NCI-H1105 treated with DMSO at 0.1 percent for 48 hours (cell line): ENCODE measurements around the gene FTMT.
A peak's percentile ranks its signal among the peaks of the same experiment; 100 is the strongest.
"Not testable (repeated sequence)": the region's sequence is repeated elsewhere in the genome, so short reads cannot be mapped to it uniquely, and the experiment has no call there.

Source experiments
- DNase-seq: peaks from one replicate; lab custom pipeline; 2025; lab: John Stamatoyannopoulos, UW

FTMT gene

DNA sequence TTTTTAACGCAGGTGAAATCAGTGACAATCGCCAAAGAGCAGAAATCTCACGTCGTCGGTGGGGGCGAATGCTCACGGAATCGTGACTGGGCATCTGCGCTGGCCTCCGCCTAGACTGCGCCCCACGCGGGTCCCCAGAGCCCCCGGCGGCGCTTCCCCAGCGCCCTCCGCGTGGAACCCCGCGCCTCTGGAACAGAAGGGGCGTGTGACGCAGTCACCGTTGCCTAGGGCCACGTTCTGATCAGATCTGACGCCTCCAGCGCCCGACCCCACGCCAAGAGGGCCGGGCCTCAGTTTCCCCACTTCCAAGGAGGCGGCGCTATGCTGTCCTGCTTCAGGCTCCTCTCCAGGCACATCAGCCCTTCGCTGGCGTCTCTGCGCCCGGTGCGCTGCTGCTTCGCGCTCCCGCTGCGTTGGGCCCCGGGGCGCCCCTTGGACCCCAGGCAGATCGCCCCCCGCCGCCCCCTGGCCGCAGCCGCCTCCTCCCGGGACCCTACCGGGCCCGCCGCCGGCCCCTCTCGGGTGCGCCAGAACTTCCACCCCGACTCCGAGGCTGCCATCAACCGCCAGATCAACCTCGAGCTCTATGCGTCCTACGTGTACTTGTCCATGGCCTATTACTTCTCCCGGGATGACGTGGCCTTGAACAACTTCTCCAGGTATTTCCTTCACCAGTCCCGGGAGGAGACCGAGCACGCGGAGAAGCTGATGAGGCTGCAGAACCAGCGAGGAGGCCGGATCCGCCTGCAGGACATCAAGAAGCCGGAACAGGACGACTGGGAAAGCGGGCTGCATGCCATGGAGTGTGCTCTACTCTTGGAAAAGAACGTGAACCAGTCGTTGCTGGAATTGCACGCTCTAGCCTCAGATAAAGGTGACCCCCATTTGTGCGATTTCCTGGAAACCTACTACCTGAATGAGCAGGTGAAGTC is at the start of gene FTMT:
FTMT (plus strand) TSS at position 240 of the 932 bp plus-strand sequence; CDS start at position 322, 82 bp downstream.
- DNase-seq = no peak

DNA sequence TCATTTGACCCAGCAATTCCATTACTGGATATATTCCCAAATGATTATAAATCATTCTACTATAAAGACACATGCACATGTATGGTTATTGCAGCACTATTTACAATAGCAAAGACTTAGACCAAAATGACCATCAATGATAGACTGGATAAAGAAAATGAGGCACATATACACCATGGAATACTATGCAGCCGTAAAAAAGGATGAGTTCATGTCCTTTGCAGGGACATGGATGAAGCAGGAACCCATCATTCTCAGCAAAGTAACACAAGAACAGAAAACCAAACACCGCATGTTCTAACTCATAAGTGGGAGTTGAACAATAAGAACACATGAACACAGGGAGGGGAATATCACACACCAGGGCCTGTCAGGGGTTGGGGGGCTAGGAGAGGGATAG is 46.4 kb upstream of the FTMT start:
- DNase-seq = not testable (repeated sequence)

DNA sequence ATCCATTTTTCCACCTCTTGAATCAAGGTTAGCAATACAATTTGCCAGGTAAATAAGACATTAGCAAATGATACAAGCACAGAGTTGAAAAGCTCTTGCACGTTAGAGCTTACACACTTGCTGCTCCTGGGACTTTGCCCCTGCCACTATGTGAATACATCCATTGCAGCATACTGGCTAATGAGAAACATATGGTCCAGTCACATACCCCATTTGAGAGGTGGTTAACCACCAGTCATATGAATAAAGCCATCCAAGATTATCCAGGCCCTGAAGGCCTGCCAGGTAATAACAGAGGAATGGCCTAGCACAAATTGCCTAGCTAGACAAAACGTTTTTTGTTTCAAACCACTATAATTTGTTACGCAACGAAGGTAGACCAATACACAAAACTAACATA is 45.8 kb upstream of the FTMT start:
- DNase-seq = no peak

DNA sequence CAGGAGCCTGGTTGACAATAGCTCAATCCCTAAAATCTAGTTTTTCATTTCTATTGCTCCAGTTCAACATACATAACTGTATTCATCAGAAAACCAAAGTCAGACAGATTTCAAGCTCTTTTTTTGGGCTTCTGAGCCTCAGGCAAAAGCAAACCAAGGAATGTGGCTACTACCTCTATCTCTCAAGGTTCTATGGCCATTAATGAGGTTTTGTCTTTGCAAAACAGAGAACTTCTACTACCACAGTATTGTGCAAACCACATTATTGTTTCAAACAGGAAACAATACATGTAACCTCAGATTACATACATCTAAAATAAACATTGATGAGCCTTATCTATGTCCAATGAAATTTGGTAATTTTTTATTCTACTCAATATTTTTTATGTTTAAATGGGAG is 35.5 kb upstream of the FTMT start:
- no peak for DNase-seq

DNA sequence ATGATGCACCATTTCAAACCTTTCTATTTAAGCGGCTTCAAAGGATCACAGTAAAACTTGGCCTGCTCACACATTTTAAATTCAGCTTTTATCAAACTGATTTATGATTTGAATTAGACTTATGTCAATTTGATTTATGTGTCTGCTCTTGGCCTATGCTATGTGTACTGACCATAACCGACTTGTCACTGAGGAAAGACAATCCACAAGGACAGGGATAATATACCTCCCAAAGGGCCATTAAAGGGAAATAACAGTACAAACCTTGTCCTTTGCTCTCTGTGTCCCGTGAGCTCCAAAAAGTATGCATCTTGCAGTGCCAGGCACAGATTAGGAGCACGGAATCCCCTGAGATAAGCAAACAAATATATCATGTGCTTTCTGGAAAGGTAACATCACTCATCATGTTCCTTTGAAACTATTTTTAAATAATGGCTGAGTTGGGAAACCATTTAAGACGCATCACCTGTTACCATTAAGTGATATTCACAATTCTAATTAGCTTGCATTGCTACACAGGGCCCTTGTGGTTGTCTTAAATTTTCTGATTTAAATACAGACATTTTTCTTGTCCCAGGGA is 31.9 kb upstream of the FTMT start:
- DNase-seq = no peak

DNA sequence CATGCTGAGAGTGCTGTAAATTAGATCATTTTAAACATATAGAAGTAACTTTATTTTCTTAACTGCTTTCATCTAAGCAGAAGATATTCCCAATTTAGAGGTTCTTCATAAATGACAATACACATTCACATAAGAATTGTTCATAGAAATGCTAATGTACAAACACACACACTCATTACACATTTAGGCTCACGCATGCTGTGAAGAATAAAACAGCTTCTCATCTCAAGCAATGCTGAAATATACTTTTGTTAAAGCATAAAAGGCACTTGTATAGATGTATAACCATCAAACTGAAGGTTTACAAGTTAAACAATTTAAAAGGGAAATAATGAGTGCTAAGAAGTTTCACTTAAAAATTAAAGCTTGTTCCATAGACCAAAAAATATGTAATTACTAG is 18.1 kb upstream of the FTMT start:
- no peak for DNase-seq

DNA sequence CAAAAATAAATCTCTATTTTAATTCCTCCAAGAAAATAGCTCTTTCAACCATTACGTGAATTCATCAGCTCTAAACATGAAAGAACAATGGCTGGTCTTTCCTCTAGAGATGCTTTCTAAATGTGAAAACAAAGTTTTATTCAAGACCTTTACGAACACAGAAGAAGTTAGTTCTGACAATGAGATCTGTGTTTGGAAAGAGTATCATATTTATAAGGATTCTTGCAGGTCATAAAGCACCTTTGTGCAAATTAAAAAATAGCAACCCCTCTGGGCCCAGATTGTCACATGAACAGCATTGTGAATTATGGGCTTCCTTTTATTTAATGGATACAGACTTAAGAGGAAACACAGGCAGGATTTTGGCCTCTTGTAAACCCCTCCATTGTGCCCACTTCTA is 17.7 kb upstream of the FTMT start:
- DNase-seq = no peak

DNA sequence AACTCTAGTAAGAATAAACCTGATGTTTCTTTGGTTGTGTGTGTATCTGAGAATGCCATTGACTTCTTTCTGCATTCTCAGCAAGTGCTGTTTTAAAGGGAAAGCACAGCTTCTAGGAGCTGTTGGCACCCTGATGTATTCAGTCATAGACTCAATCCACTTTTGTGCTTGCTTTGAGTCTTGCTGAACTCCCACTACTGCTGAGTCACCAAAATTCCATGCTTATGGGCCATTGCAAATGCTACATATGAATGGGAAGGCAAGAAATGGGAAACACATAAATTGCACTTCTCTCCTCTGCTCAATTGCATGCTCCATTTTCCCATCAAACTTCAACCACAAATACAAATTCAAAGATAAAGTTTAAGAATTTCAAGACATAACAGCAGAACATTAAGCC is 9.8 kb upstream of the FTMT start:
- no peak for DNase-seq

DNA sequence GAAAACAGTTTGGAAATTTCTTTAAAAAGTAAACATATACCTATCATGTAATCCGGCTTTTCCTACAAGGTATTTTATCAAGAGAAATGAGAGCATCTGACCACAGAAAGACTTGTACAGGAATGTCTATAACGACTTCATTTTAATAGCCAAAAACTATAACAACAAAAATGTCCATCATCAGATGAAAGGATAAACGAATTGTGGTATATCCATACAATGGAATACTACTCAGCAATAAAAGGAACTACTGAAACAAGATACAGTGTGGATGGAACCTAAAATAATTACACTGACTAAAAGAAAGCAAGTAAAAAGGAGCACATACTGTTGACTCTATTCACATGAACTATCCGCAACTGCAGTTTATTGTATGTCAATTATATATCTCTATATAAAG is 1.4 kb upstream of the FTMT start:
- no peak for DNase-seq

DNA sequence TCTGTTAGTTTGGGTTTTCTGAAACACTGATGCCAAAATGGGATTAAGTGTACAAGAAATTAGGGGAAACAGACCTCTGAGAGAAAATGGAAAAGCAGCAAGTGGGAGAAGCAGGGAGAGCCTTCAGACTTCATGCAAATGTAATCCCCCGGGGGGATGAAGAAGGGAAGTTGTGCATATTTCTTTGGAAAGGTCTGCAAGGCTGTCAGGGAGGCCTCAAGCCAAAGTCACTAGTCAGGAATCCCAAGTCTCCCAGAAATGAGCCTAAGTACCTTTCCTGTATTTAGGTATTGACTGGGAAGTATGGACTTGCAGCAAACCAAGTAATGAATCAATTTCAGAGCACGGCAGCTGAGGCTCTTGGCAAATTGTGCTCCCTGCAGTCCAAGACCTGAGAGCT is 2.2 kb downstream of the FTMT start:
- DNase-seq = no peak

DNA sequence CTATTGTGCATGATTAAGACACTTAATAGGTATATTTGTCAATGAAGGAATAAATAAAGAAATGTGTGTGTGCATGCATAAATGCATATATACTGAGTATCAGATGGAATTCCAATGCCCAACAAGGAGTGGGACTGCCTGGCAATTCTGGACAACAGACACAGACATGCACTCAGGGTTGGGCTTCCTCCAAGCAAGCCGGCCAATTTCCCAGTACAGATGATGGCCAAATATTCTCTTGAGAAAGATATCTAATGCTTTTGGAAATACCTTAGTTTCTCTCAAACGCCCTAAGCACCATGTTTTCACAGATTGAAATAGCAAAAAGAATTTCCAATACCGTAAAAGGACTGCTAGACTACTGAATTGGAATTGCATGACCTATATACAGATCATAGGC is 11.1 kb downstream of the FTMT start:
- no peak for DNase-seq

DNA sequence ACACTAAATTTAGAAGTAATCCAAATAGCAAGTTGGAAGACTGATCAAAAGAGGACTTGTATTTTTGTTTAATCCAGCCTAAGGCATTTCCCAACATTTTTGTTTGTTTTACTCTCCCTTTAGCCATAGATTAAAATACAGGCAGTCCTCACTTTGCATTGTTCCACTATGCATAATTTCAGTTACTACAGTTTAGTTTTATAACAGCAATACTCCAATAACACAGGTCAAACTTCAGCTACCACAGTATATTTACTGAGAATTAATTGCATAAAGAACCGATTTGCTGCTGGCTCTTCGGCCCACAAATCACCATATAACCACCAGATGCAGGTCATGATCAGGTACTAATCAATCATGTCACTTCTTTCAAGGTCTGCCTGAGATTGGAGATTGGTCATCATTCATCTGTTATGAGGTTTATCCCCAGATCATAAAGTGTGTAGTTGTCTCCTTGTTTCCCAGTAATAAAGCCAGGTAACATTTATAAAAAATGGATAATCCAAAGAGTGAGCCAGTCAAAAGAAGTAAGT is 12.1 kb downstream of the FTMT start:
- no peak for DNase-seq

DNA sequence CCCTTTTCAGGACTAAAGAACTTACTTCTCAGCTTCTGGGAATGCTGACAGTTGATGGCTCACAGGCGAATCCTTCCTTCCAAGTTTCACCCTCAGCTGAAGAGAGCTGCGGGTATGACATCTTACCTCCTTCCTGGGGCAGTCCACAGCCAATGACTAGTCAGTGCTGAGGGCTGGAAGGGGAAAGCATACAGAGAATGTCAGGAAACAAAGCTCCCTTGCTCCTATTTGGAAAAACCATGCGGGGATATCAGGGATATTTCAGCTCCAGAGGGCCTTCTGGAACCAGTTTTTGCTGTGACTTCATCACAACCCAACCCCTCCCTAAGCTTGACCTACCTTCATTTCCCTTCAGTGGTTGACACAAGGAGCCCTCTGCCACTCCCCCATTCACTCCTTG is 15.7 kb downstream of the FTMT start:
- no peak for DNase-seq

DNA sequence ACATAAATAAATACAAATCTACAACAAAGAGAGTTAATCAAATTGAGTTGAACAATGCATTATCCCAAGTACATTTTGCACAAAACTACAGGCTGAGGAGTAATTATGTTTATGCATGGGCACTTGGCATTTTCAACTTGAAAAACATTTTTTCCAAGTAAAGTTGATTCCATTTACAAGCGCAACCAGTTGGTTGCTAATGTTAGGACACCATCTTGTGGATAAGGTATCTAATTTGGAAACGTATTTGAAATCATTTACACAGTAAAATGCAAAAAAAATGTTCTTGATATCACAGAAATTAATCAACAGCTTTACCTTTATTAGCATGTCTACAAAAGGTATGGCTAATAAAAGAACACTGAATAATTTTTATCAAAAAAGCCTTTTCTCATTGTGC is 18.8 kb downstream of the FTMT start:
- peak; percentile 2 for DNase-seq

DNA sequence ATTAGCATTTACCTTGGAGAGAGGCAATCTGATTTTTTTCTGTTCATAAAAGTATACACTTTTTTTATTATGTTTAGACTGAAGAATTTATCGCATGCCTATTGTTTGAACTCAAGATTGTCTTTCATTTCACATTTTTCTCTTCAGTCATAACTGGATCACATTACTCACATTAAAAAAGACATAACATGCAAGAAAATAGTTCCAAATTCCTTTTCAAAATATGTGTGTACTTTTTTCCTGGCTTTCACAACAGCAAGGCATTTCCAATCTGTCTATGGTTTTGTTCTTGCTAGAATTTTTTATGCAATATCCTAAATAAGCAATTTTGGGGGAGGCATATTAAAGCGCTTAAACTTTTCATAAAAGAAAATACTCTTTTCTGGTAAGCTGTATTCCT is 21.2 kb downstream of the FTMT start:
- DNase-seq = no peak

DNA sequence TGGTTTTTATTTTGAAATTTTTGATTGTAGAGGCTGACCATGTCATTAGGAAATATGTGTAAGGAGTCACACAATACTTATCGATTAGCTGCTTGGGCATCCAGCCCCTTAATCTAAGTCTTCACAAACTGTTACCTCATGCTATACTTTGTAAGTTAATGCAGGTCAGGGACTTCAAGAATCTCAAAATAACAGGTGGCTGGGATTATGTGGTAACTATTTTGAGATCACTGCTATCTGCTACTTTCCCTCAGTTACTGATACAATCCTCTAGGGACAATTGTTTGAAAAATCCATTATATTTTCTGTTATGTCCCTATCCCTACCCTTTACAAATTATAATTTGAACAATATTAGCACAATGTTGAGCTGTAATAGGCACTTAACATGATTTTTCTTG is 21.7 kb downstream of the FTMT start:
- no peak for DNase-seq

DNA sequence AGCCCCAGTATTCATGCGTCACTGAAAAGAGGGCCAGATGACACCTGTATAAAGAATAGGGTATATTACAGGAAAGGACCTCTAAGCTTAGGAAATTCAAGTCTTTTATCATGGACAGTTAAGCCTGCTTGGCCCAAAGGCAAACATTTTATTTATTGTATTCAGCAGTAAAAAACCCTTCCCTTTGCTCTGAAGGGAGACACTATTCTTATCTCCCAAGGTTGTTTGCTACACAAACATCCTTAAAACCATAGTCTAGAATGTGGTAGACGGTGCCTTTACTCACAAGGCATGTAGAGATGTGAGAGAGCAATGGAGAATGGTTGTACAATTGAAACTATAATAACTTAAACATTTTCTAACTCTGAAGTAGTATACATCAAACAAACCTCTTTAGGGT is 33.9 kb downstream of the FTMT start:
- no peak for DNase-seq

DNA sequence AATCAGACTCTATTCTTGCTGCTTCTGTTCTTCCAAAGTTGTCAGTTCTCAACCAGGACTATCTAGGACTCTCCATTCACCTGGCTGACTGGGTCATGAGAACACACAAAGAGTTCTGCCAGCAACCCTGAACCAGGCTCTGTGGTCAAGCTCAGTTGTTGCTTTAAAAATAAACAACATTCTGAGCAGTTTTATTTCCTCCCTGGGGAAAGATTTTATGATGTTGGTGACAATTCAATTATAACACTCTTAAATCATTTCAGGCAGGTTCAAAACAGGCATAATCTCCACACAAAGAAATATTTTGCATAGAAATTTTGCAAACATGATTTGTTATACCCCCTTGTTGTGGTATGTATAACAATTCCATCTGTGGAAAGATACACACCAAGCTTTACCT is 36.0 kb downstream of the FTMT start:
- DNase-seq = no peak

DNA sequence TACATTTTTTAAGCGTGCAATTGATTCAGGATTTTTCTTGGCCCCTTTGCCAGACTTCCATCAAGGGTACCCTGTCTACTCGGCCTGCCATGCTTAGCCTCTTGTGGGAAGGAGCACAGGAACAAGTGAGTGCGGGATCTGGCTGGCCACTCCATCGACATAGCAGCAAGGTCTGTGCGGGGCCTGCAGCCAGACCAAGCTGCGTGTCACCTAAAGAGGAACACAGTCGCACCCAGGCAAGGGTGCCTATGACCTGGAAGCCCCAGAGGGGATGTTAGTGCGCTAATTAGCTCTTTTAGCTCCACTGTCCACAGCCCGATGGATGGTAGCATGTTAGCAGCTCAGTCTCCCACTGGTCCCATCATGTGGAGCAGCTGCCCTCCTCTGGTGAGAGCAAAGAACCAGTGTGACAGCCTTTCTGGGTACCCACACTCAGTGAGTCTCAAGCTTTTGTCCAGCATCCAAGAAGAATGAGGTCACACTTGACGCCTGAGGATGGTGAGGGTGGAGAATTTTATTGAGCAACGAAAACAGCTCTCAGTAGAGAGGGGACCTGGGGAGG is 38.7 kb downstream of the FTMT start:
- DNase-seq = no peak

DNA sequence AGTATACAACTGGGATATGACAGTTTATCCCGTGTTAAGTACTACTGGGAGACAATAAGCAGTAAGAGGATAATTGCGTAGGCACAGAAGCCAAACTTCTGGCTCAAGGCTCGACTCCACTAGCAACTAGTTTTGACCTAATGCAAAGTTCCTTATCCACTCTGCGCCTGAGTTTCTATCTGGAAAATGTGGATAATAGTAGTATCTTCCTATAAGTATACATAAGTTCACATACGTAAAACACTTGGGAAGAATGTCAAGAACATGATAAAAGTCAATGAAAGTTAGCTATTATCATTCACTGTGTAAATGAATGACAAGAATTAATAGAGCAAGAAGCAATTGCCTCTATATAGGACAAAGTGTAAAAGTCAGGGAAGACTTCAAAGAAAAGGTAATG is 45.7 kb downstream of the FTMT start:
- DNase-seq = no peak

DNA sequence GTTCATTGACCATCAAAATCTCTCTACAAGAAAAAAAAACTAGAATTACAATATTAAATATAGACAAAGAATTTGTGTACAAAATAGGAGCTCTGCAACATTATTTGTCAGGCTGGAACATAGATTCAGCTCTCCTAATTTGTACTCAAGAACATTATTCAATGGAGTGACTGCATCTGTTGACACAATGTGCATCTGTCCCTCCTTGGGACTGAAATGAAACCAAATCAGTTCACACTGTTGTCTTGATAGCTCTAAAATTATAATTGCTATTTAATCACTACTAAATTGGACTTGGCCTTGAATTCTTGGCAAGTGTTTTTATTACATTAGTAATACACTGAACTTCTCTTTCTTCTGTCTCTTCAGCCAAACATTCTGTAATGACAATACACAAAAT is 47.7 kb downstream of the FTMT start:
- DNase-seq = peak; percentile 78
